ENCODE data around the gene GULP1. TPM values are rescaled to one million over a fixed set of nuclear protein-coding genes. Genes with fewer than 3 reads are reported as not detected.

GULP1 gene
- total RNA-seq, 4 donors from 2014 or later = 6.4 to 44.1 (median 25.4) TPM

GRCh38 chr2:188414869-188415753, 123.4 kb downstream of the GULP1 start:
- Histone ChIP-seq H3K36me3 (no peaks in the 10 kb centered on the region), H3K4me1 (no peaks in the 10 kb centered on the region), H3K4me3 (no peak overlapping the region), H3K27me3 (no peaks in the 10 kb centered on the region), H3K27ac (no peak overlapping the region), H3K9me3 (peaks cover 0 to 5% of the 10 kb centered on the region in 2 donors)
- TF ChIP-seq EP300 (IDR thresholded peaks at IDR 0.05; ENCODE audit: low read depth) (no peak), CTCF (IDR thresholded peaks at IDR 0.05) (no peak), POLR2A (IDR thresholded peaks at IDR 0.05) (no peak), POLR2AphosphoS5 (IDR thresholded peaks at IDR 0.05) (no peak)
- WGBS, 2 donors (ENCODE audit: low coverage in 1 of 2) = 78 to 100% methylated on average over 1 of the region's 1 CpG
- in situ Hi-C loops (cut with MboI; ENCODE audit: low pct_ligation_motif_present in 1 of 4, low pct_unique_long_range_greater_than_20kb in 1 of 4, low sequenced_read_pairs in 3 of 4) (no loop called here), intact Hi-C loops (cut with DNase I; ENCODE audit: low total_unique reads) (no loop called here)
- DNase-seq = no peak

- in situ Hi-C loops (cut with MboI; ENCODE audit: low pct_ligation_motif_present in 1 of 4, low pct_unique_long_range_greater_than_20kb in 1 of 4, low sequenced_read_pairs in 3 of 4) = no loop called here
- DNase-seq = no peak
These were observed 124.0 kb downstream of the GULP1 start for GRCh38 chr2:188415754-188416083.

DNA sequence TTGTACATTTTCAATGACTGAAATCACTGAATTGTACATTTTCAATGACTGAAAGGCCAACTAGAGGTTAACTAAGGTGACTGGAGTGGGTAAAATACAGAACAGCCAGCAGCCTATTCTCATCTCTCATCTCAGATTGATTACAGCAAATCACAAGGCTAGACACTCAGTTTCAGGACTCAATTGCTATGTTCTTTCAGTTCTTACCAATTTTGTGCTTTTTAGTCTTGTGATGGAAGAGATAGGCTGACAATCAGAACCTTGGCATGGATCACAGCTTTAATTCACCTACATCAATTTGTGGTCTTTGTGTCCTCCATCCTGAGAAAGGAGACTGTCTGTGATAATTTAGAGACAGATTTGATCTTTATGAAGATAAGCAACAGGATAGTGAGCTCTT, 124.7 kb downstream of the GULP1 start:
- intact Hi-C loops (cut with DNase I; ENCODE audit: low total_unique reads) (no loop called here), in situ Hi-C loops (cut with MboI; ENCODE audit: low pct_ligation_motif_present in 1 of 4, low pct_unique_long_range_greater_than_20kb in 1 of 4, low sequenced_read_pairs in 3 of 4) (no loop called here)
- Histone ChIP-seq H3K36me3 (no peaks in the 10 kb centered on the region), H3K4me3 (no peak overlapping the region), H3K27me3 (no peaks in the 10 kb centered on the region), H3K4me1 (no peaks in the 10 kb centered on the region), H3K27ac (no peak overlapping the region), H3K9me3 (peaks cover 0 to 5% of the 10 kb centered on the region in 2 donors)
- DNase-seq = no peak
- TF ChIP-seq CTCF (IDR thresholded peaks at IDR 0.05) = no peak
- TF ChIP-seq POLR2A (IDR thresholded peaks at IDR 0.05) = no peak
- no peak for TF ChIP-seq EP300 (IDR thresholded peaks at IDR 0.05; ENCODE audit: low read depth)
- TF ChIP-seq POLR2AphosphoS5 (IDR thresholded peaks at IDR 0.05) = no peak

More at GRCh38 chr2:188415754-188416083, 124.0 kb downstream of the GULP1 start:
- WGBS, 2 donors (ENCODE audit: low coverage in 1 of 2) = 31 to 46% methylated on average over 1 of the region's 1 CpG
- Histone ChIP-seq H3K27me3 (no peaks in the 10 kb centered on the region), H3K27ac (no peak overlapping the region), H3K9me3 (peaks cover 0 to 5% of the 10 kb centered on the region in 2 donors), H3K36me3 (no peaks in the 10 kb centered on the region), H3K4me3 (no peak overlapping the region), H3K4me1 (no peaks in the 10 kb centered on the region)
- TF ChIP-seq POLR2A (IDR thresholded peaks at IDR 0.05) (no peak), CTCF (IDR thresholded peaks at IDR 0.05) (no peak), EP300 (IDR thresholded peaks at IDR 0.05; ENCODE audit: low read depth) (no peak), POLR2AphosphoS5 (IDR thresholded peaks at IDR 0.05) (no peak)
- intact Hi-C loops (cut with DNase I; ENCODE audit: low total_unique reads) = no loop called here

GRCh38 chr2:188422726-188423125, 131.1 kb downstream of the GULP1 start:
- no peaks in the 10 kb centered on the region for H3K4me1 ChIP-seq
- H3K9me3 ChIP-seq = no peaks in the 10 kb centered on the region
- WGBS, 2 donors (ENCODE audit: low coverage in 1 of 2) = 43 to 76% methylated on average over 1 of the region's 1 CpG
- in situ Hi-C loops (cut with MboI; ENCODE audit: low pct_ligation_motif_present in 1 of 4, low pct_unique_long_range_greater_than_20kb in 1 of 4, low sequenced_read_pairs in 3 of 4) (no loop called here), intact Hi-C loops (cut with DNase I; ENCODE audit: low total_unique reads) (no loop called here)
- TF ChIP-seq CTCF (IDR thresholded peaks at IDR 0.05) = no peak
- TF ChIP-seq POLR2A (IDR thresholded peaks at IDR 0.05) = no peak
- no peak for TF ChIP-seq EP300 (IDR thresholded peaks at IDR 0.05; ENCODE audit: low read depth)
- no peak for TF ChIP-seq POLR2AphosphoS5 (IDR thresholded peaks at IDR 0.05)
- no peak for DNase-seq
- no peaks in the 10 kb centered on the region for H3K36me3 ChIP-seq
- no peak overlapping the region for H3K27ac ChIP-seq
- H3K4me3 ChIP-seq = no peak overlapping the region
- no peaks in the 10 kb centered on the region for H3K27me3 ChIP-seq
